Activated CD4-positive, alpha-beta T cell treated with anti-CD3 and anti-CD28 coated beads, Interleukin-2, amount 10 ng/mL, durations not matched to agents 24 days and 14 days (primary cell): Measurements from ENCODE around the gene KIF18B. TPM values are rescaled to one million over a fixed set of nuclear protein-coding genes. Genes with fewer than 3 reads are reported as not detected.

Experiments
- DNase-seq: peaks from one replicate; pipeline ENCODE4 v3.0.0; 2022
- H3K27ac Mint-ChIP-seq: one replicate; pipeline ENCODE4 v1.8.0; 2022; ENCODE audit warnings: mild to moderate bottlenecking, mixed read lengths
- H3K27me3 Mint-ChIP-seq: one replicate; pipeline ENCODE4 v1.8.0; 2022; ENCODE audit warnings: mixed read lengths
- H3K36me3 Mint-ChIP-seq: one replicate; pipeline ENCODE4 v1.8.0; 2022; ENCODE audit warnings: low read depth, mild to moderate bottlenecking, mixed read lengths
- H3K4me1 Mint-ChIP-seq: one replicate; pipeline ENCODE4 v1.8.0; 2021; ENCODE audit warnings: mixed read lengths
- H3K4me3 Mint-ChIP-seq: one replicate; pipeline ENCODE4 v1.8.0; 2022; ENCODE audit warnings: mild to moderate bottlenecking, moderate library complexity, mixed read lengths
- H3K9me3 Mint-ChIP-seq: one replicate; pipeline ENCODE4 v1.8.0; 2021; ENCODE audit warnings: mixed read lengths
- intact Hi-C: fragments of 100-400 bp; cut with micrococcal nuclease; formaldehyde crosslinking; loops from one replicate; pipeline ENCODE4 v1.15.1; 2023
- total RNA-seq: library from RNA; stranded (reverse); gene quantifications from 2 replicates; pipeline ENCODE4 v1.2.3, GENCODE V29; 2022

KIF18B gene
- total RNA-seq, 1 donor from 2014 or later = 42.1 TPM

GRCh38 chr17:44977814-44978550 is 30.4 kb upstream of the KIF18B start:
- no peaks in the 10 kb centered on the region for H3K36me3 Mint-ChIP-seq
- peaks cover 42% of the 10 kb centered on the region for H3K27me3 Mint-ChIP-seq
- DNase-seq = no peak
- H3K27ac Mint-ChIP-seq = no peak overlapping the region
- no peaks in the 10 kb centered on the region for H3K9me3 Mint-ChIP-seq
- H3K4me3 Mint-ChIP-seq = no peak overlapping the region
- no peaks in the 10 kb centered on the region for H3K4me1 Mint-ChIP-seq
- intact Hi-C loops = no loop called here

- DNase-seq = no peak
- intact Hi-C loops = no loop called here
Measured at GRCh38 chr17:44977065-44977464, 29.5 kb upstream of the KIF18B start.

GRCh38 chr17:44976206-44976605 is 28.6 kb upstream of the KIF18B start:
- peaks cover 39% of the 10 kb centered on the region for H3K27me3 Mint-ChIP-seq
- no peaks in the 10 kb centered on the region for H3K36me3 Mint-ChIP-seq
- H3K9me3 Mint-ChIP-seq = no peaks in the 10 kb centered on the region
- H3K4me3 Mint-ChIP-seq = no peak overlapping the region
- DNase-seq = no peak
- intact Hi-C loops = no loop called here
- no peak overlapping the region for H3K27ac Mint-ChIP-seq
- H3K4me1 Mint-ChIP-seq = peaks cover 12% of the 10 kb centered on the region

More at GRCh38 chr17:44977065-44977464, 29.5 kb upstream of the KIF18B start:
- Mint-ChIP-seq H3K27ac (no peak overlapping the region), H3K4me3 (no peak overlapping the region), H3K27me3 (peaks cover 38% of the 10 kb centered on the region), H3K4me1 (peaks cover 6% of the 10 kb centered on the region), H3K9me3 (no peaks in the 10 kb centered on the region), H3K36me3 (no peaks in the 10 kb centered on the region)

- Mint-ChIP-seq H3K36me3 (no peaks in the 10 kb centered on the region), H3K4me3 (peak overlapping the region; percentile 34), H3K27ac (no peak overlapping the region), H3K4me1 (peaks cover 25% of the 10 kb centered on the region), H3K27me3 (peaks cover 55% of the 10 kb centered on the region), H3K9me3 (no peaks in the 10 kb centered on the region)
- intact Hi-C loops = loop anchor here (1.0 kb wide), 2 partner anchors 26 to 46 kb away; partner anchors contain the start of gene KIF18B
- DNase-seq = no peak
Measured at GRCh38 chr17:44972953-44973352, 25.4 kb upstream of the KIF18B start.

- no peaks in the 10 kb centered on the region for H3K9me3 Mint-ChIP-seq
- H3K4me1 Mint-ChIP-seq = peaks cover 28% of the 10 kb centered on the region
- peaks cover 57% of the 10 kb centered on the region for H3K27me3 Mint-ChIP-seq
- peak overlapping the region; percentile 34 for H3K4me3 Mint-ChIP-seq
- intact Hi-C loops = loop anchor here (1.0 kb wide), 2 partner anchors 25 to 47 kb away; partner anchors contain the start of gene KIF18B
- H3K36me3 Mint-ChIP-seq = no peaks in the 10 kb centered on the region
- peak overlapping the region; percentile 67 for H3K27ac Mint-ChIP-seq
- DNase-seq = peak; percentile 75
Measured at GRCh38 chr17:44971776-44972483, 24.4 kb upstream of the KIF18B start.

- intact Hi-C loops = no loop called here
- peak; percentile 77 for DNase-seq
- H3K36me3 Mint-ChIP-seq = no peaks in the 10 kb centered on the region
Measured at GRCh38 chr17:44970136-44970741, 22.7 kb upstream of the KIF18B start.

GRCh38 chr17:44969144-44969780 is 21.7 kb upstream of the KIF18B start:
- no peaks in the 10 kb centered on the region for H3K36me3 Mint-ChIP-seq
- H3K4me1 Mint-ChIP-seq = peaks cover 32% of the 10 kb centered on the region
- H3K27me3 Mint-ChIP-seq = peaks cover 66% of the 10 kb centered on the region
- H3K4me3 Mint-ChIP-seq = peak overlapping the region; percentile 91
- intact Hi-C loops = no loop called here
- H3K27ac Mint-ChIP-seq = no peak overlapping the region
- no peak for DNase-seq
- H3K9me3 Mint-ChIP-seq = no peaks in the 10 kb centered on the region

More at GRCh38 chr17:44970136-44970741, 22.7 kb upstream of the KIF18B start:
- H3K4me1 Mint-ChIP-seq = peaks cover 32% of the 10 kb centered on the region
- peak overlapping the region; percentile 91 for H3K4me3 Mint-ChIP-seq
- H3K27ac Mint-ChIP-seq = no peak overlapping the region
- peaks cover 65% of the 10 kb centered on the region for H3K27me3 Mint-ChIP-seq
- H3K9me3 Mint-ChIP-seq = no peaks in the 10 kb centered on the region

- Mint-ChIP-seq H3K9me3 (no peaks in the 10 kb centered on the region), H3K27ac (peak within 1 kb of the TSS; percentile 51), H3K36me3 (no peaks in the 10 kb centered on the region), H3K27me3 (peaks cover 68% of the 10 kb centered on the region), H3K4me3 (peak within 1 kb of the TSS; percentile 91), H3K4me1 (peaks cover 32% of the 10 kb centered on the region)
- peak; percentile 97 for DNase-seq
- intact Hi-C loops = loop anchor here (1.0 kb wide), 1 partner anchor 21 kb away; the partner anchor contains the start of gene KIF18B
Measured at GRCh38 chr17:44968225-44969143, 20.9 kb upstream of the KIF18B start, which contains the start of gene C1QL1. C1QL1 (minus strand) TSS chr17:44968303; CDS start chr17:44968048, 255 bp downstream.

- H3K9me3 Mint-ChIP-seq = no peaks in the 10 kb centered on the region
- no peak overlapping the region for H3K4me3 Mint-ChIP-seq
- intact Hi-C loops = loop anchor here (1.0 kb wide), 1 partner anchor 21 kb away; the partner anchor contains the start of gene KIF18B
- H3K4me1 Mint-ChIP-seq = peaks cover 32% of the 10 kb centered on the region
- H3K27me3 Mint-ChIP-seq = peaks cover 73% of the 10 kb centered on the region
- H3K27ac Mint-ChIP-seq = no peak overlapping the region
- no peak for DNase-seq
- H3K36me3 Mint-ChIP-seq = no peaks in the 10 kb centered on the region
Measured at GRCh38 chr17:44967907-44968224, 20.3 kb upstream of the KIF18B start.

GRCh38 chr17:44967026-44967906 is 19.7 kb upstream of the KIF18B start:
- Mint-ChIP-seq H3K27ac (no peak overlapping the region), H3K36me3 (no peaks in the 10 kb centered on the region), H3K4me1 (peaks cover 28% of the 10 kb centered on the region), H3K27me3 (peaks cover 73% of the 10 kb centered on the region), H3K9me3 (no peaks in the 10 kb centered on the region), H3K4me3 (peak overlapping the region; percentile 37)
- peak; percentile 66 for DNase-seq
- intact Hi-C loops = no loop called here

GRCh38 chr17:44966348-44967025 is 18.9 kb upstream of the KIF18B start:
- no peak overlapping the region for H3K27ac Mint-ChIP-seq
- H3K27me3 Mint-ChIP-seq = peaks cover 67% of the 10 kb centered on the region
- peak overlapping the region; percentile 37 for H3K4me3 Mint-ChIP-seq
- intact Hi-C loops = no loop called here
- no peaks in the 10 kb centered on the region for H3K36me3 Mint-ChIP-seq
- H3K9me3 Mint-ChIP-seq = no peaks in the 10 kb centered on the region
- H3K4me1 Mint-ChIP-seq = peaks cover 20% of the 10 kb centered on the region
- DNase-seq = no peak
